GM21423 (cell line): Measurements from ENCODE around the gene UCN.
"Not testable (repeated sequence)": the region's sequence is repeated elsewhere in the genome, so short reads cannot be mapped to it uniquely, and the experiment has no call there.

Experiments used
- ATAC-seq: cut with Tn5 transposase; IDR thresholded peaks from one replicate; pipeline ENCODE4 v1.9.1; 2021; ENCODE audit warnings: mild to moderate bottlenecking, moderate library complexity; ENCODE audit not compliant: unreplicated experiment

The UCN gene

GRCh38 chr2:27315122-27315521 is 6.9 kb upstream of the UCN start:
- ATAC-seq = no peak

DNA sequence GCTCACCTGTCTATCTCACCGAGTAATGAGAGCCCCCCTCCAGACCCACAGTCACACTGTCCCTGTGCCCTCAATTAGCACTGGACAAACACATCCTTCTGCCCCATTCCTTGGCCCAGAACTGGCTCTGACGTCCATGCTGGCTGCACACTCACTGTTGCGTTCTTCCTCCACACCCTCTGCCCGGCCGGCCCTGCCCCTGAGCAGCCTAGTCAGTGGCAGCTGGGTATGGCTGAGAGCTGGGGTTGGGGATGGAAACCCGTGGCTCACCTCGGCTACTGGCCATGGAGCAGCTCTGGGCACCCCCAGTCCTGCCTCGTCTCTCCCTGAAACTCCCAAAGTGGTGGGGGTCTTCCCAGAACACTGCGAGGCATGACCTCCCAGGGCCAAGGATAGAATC is 6.5 kb upstream of the UCN start:
- ATAC-seq = no peak

DNA sequence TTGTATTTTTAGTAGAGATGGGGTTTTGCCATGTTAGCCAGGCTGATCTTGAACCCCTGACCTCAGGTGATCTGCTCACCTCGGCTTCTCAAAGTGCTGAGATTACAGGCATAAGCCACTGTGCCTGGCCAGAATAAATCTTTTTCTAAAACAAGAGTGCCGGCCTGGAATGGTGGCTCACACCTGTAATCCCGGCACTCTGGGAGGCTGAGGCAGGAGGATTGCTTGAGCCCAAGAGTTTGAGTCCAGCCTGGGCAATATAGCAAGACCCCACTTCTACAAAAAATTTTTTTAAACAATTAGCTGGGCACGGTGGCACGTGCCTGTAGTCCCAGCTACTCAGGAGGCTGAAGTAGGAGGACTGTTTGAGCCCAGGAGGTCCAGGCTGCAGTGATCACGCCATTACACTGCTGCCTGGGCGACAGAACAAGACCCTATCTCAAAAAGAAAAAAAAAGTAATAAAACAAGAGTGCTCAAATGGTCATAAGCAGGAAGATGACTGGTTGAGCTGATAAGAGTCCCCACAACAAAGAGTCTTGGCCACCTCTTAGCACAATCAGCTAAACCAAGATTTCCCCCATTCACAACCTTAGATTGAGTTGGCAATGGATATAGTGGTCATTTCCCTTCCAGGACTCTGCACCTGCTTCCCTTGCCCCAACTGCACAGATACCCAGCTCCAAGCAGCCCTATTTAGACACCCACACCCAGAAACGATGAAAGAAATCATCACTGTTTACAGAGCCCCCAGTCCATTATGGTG is 5.8 kb upstream of the UCN start:
- ATAC-seq = no peak

GRCh38 chr2:27312152-27312551 is 3.9 kb upstream of the UCN start:
- ATAC-seq = no peak

GRCh38 chr2:27309651-27310050 is 1.4 kb upstream of the UCN start:
- no peak for ATAC-seq

DNA sequence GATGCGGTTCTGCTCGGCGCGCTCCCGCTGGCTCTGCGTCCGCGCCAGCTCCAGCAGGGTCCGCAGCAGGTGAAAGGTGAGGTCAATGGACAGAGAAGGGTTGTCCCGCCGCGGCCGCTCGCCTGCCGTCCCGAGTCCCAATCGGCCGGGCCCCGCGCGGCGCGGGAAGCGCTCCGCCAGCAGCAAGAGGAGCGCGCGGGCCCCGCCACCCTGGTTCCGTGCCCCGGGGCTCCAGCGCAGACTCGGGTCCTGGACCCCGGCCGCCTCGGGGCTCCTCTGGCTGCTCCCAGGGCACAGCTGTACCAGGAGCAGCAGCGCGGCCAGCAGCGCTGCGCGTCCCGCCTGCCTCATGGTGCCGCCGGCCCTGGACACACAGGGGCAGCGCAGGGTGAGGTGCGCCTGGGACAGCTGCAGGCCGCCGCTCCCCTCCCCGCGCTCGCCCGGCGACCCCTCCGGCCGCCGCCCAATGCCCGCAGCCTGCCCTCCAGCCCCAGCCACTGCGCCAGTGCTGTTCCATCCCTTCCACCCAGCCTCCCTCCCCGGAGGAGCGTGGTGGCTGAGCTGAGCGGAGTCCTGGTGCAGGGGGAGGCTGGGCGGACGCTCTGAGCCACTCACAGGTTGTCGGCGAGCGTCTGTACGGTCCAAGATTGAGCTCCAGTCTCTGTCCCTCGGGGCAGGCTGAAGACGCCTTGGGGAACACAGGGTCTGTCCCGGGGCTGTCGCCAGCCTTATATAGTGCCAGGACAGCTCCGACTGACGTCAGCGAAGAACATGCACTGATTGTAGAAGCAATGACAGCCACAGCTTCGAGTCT is 493 bp downstream of the UCN start:
- no peak for ATAC-seq

GRCh38 chr2:27307287-27307544 is 1.0 kb downstream of the UCN start:
- ATAC-seq = no peak

DNA sequence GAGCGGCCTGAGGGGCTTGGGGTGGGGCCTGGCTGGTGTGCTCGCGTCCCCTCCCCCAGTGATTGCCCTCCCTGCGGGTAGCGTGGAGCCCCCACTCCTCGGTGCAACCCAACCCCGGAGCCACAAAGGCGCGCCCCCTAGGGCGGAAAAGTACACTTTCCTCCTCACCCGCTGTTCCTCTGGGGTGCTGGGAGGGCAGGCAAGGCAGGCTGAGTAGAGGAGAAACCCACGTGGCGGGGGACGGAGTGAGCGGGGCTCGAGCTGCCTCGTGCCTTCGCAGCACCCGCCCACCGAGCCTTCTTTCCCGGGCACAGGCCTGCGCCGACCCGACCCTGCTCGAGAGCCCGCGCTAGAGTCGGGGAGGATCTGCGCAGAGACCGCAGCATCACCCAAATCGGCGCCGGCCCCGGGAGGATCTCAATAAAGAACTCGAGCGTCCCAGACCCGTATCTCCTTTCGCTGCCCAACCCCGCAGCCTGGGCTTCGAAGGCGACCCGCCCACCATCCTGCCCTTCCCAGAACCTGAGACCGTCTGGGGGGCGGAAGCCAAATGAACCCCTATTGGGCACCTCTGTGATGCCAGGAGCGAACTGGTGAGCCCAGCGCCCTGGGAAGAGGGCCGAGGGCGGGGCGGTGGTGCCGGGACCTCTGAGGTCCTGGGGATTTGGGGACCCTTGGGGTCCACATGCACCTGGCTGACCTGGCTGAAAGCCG is 1.5 kb downstream of the UCN start:
- ATAC-seq = no peak

GRCh38 chr2:27306136-27306535 is 2.1 kb downstream of the UCN start:
- ATAC-seq = no peak

DNA sequence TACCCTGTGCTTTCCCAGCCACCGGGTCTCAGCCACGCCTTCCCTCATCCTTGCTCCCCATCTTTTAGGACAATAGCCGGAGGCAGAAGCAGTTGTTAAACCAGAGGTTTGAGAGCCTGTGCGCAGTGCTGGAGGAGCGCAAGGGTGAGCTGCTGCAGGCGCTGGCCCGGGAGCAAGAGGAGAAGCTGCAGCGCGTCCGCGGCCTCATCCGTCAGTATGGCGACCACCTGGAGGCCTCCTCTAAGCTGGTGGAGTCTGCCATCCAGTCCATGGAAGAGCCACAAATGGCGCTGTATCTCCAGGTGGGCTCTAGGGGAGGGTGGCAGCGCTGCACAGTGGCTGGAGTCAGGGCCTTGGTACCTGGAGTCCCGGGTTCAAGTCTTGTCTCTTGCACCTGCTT is 2.7 kb downstream of the UCN start:
- ATAC-seq = no peak

- no peak for ATAC-seq
These were observed 3.6 kb downstream of the UCN start for GRCh38 chr2:27304488-27305240.

GRCh38 chr2:27303093-27304025 is 4.9 kb downstream of the UCN start:
- ATAC-seq = no peak

DNA sequence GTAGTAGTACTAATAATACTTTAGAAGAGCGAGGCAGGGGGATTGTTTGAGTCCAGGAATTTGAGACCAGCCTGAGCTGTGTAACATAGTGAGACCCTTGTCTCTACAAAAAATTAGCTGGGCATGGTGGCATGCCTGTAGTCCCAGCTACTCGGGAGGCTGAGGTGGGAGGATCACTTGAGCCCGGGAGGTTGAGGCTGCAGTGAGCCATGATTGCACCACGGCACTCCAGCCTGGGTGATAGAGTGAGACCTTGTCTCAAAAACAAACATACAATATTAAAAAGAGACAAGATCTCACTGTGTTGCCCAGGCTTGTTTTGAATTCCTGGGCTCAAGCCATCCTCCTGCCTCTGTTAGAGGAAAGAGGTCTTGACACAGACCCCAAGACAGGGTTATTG is 7.6 kb downstream of the UCN start:
- ATAC-seq = not testable (repeated sequence)

GRCh38 chr2:27298391-27299080 is 9.7 kb downstream of the UCN start:
- no peak for ATAC-seq

GRCh38 chr2:27297195-27297594 is 11.1 kb downstream of the UCN start:
- no peak for ATAC-seq

GRCh38 chr2:27296481-27296880 is 11.8 kb downstream of the UCN start:
- no peak for ATAC-seq

GRCh38 chr2:27294928-27295327 is 13.3 kb downstream of the UCN start:
- no peak for ATAC-seq

DNA sequence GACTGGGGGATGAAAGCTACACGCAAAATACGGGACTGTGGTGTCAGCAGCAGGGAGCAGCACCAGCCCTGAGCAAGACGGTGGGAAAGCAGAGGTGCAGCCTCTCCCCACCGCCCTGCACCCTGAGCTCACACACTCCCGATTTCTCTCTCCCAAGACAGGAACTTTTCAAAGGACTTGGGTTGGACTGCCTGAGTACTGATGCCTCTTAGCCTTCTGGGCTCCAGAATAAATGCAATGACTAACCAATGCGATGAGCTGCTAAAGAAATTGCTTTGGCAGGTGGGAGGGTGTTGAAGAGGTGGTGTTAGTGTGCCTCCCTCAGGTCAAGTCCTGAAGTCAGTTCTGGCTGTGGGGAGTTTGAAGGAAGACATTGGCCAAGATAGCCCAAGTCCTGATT is 16.4 kb downstream of the UCN start:
- no peak for ATAC-seq

DNA sequence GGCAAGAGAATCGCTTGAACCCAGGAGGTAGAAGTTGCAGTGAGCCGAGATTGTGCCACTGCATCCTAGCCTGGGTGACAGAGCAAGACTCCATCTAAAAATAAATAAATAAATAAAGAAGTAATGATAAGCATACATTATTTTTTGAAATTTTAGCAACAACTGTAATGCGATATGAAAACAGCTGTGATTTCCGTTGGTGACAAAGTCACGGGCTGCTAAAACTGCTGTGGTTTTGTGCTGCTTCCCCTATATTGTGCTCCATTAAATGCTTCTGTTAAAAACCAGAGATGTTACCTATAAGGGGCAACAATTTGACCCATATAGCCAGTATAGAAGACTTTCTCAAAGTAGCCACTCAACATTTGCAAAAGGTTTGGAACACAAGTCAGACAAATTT is 17.7 kb downstream of the UCN start:
- no peak for ATAC-seq

DNA sequence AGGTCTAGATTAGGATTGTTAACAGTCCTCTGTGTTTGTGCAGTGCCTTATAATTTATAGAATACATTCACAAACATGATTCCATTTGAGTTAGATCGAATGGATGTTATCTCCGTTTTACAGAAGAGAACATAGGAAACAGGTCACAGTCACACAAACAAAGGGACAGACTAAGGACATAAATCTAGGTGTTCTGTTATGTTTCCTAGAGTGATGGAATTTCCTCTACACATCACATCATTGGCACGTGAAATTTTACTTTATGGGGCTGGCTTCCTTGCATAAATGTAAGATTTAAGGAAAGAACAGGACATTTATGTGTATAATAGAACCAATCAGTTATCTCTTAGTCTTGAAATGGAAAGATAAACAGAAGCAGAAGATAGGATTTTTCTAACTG is 19.6 kb downstream of the UCN start:
- ATAC-seq = no peak
